HUES6 (cell line): ENCODE data around the gene SPAG9.
"Not testable (repeated sequence)": the region's sequence is repeated elsewhere in the genome, so short reads cannot be mapped to it uniquely, and the experiment has no call there.

Source experiments
- H3K27ac ChIP-seq: 2 replicates; pipeline ENCODE4 v1.7.0; 2013; ENCODE audit warnings: low read depth, mild to moderate bottlenecking, low read length, inconsistent platforms
- H3K27me3 ChIP-seq: 2 replicates; pipeline ENCODE4 v1.6.1; 2013; ENCODE audit warnings: low read length; ENCODE audit not compliant: control insufficient read depth, insufficient read depth
- H3K36me3 ChIP-seq: 2 replicates; pipeline ENCODE4 v1.6.1; 2013; ENCODE audit warnings: low read length; ENCODE audit not compliant: control insufficient read depth, insufficient read depth
- H3K4me1 ChIP-seq: 2 replicates; pipeline ENCODE4 v1.6.1; 2013; ENCODE audit warnings: low read length; ENCODE audit not compliant: control insufficient read depth, insufficient read depth
- H3K4me3 ChIP-seq: 2 replicates; pipeline ENCODE4 v1.5.1; 2013; ENCODE audit warnings: low read depth, low read length
- H3K9ac ChIP-seq: one replicate; pipeline ENCODE4 v1.6.1; 2013; ENCODE audit warnings: mild to moderate bottlenecking, low read length
- H3K9me3 ChIP-seq: 2 replicates; pipeline ENCODE4 v1.6.1; 2013; ENCODE audit warnings: low read depth, low read length; ENCODE audit not compliant: control insufficient read depth, insufficient read depth

Gene SPAG9

GRCh38 chr17:51112303-51113222 lies 8.1 kb downstream of the SPAG9 start:
- not testable (repeated sequence) for H3K27ac ChIP-seq, H3K27me3 ChIP-seq, H3K36me3 ChIP-seq, H3K9me3 ChIP-seq, H3K4me3 ChIP-seq, H3K4me1 ChIP-seq, H3K9ac ChIP-seq

- H3K9me3 ChIP-seq, result no peaks in the 10 kb centered on the region
- no peak overlapping the region for H3K27ac ChIP-seq
- no peaks in the 10 kb centered on the region for H3K27me3 ChIP-seq
- H3K4me3 ChIP-seq, result no peak overlapping the region
- no peak overlapping the region for H3K9ac ChIP-seq
- H3K4me1 ChIP-seq, result no peaks in the 10 kb centered on the region
- H3K36me3 ChIP-seq, result no peaks in the 10 kb centered on the region
Observed at GRCh38 chr17:51107778-51108177, 12.9 kb downstream of the SPAG9 start.

- H3K9me3 ChIP-seq, result no peaks in the 10 kb centered on the region
- H3K36me3 ChIP-seq, result no peaks in the 10 kb centered on the region
- H3K9ac ChIP-seq, result no peak overlapping the region
- H3K4me1 ChIP-seq, result no peaks in the 10 kb centered on the region
- no peak overlapping the region for H3K4me3 ChIP-seq
- no peaks in the 10 kb centered on the region for H3K27me3 ChIP-seq
- H3K27ac ChIP-seq, result no peak overlapping the region
Observed at GRCh38 chr17:51103451-51103850, 17.2 kb downstream of the SPAG9 start.

GRCh38 chr17:51103050-51103449 lies 17.6 kb downstream of the SPAG9 start:
- no peak overlapping the region for H3K4me3 ChIP-seq
- H3K9ac ChIP-seq, result no peak overlapping the region
- H3K36me3 ChIP-seq, result no peaks in the 10 kb centered on the region
- H3K4me1 ChIP-seq, result no peaks in the 10 kb centered on the region
- no peak overlapping the region for H3K27ac ChIP-seq
- H3K9me3 ChIP-seq, result no peaks in the 10 kb centered on the region
- H3K27me3 ChIP-seq, result no peaks in the 10 kb centered on the region

- H3K4me3 ChIP-seq, result no peak overlapping the region
- no peaks in the 10 kb centered on the region for H3K9me3 ChIP-seq
- H3K9ac ChIP-seq, result no peak overlapping the region
- H3K36me3 ChIP-seq, result no peaks in the 10 kb centered on the region
- no peaks in the 10 kb centered on the region for H3K27me3 ChIP-seq
- no peaks in the 10 kb centered on the region for H3K4me1 ChIP-seq
- no peak overlapping the region for H3K27ac ChIP-seq
Observed at GRCh38 chr17:51097708-51098446, 22.8 kb downstream of the SPAG9 start.

- Histone ChIP-seq H3K9me3 (no peaks in the 10 kb centered on the region), H3K27ac (no peak overlapping the region), H3K27me3 (no peaks in the 10 kb centered on the region), H3K4me3 (no peak overlapping the region), H3K4me1 (no peaks in the 10 kb centered on the region), H3K9ac (no peak overlapping the region), H3K36me3 (no peaks in the 10 kb centered on the region)
Observed at GRCh38 chr17:51091635-51092034, 29.0 kb downstream of the SPAG9 start.

GRCh38 chr17:51088868-51089267 lies 31.8 kb downstream of the SPAG9 start:
- not testable (repeated sequence) for H3K4me3 ChIP-seq, H3K36me3 ChIP-seq, H3K27ac ChIP-seq, H3K9me3 ChIP-seq, H3K9ac ChIP-seq, H3K27me3 ChIP-seq, H3K4me1 ChIP-seq

- Histone ChIP-seq H3K9ac (no peak overlapping the region), H3K27me3 (no peaks in the 10 kb centered on the region), H3K36me3 (no peaks in the 10 kb centered on the region), H3K9me3 (no peaks in the 10 kb centered on the region), H3K4me3 (no peak overlapping the region), H3K4me1 (no peaks in the 10 kb centered on the region), H3K27ac (no peak overlapping the region)
Observed at GRCh38 chr17:51088287-51088686, 32.4 kb downstream of the SPAG9 start.

- no peak overlapping the region for H3K9ac ChIP-seq
- no peak overlapping the region for H3K27ac ChIP-seq
- H3K4me1 ChIP-seq, result no peaks in the 10 kb centered on the region
- no peaks in the 10 kb centered on the region for H3K27me3 ChIP-seq
- H3K9me3 ChIP-seq, result no peaks in the 10 kb centered on the region
- H3K36me3 ChIP-seq, result no peaks in the 10 kb centered on the region
- H3K4me3 ChIP-seq, result no peak overlapping the region
Observed at GRCh38 chr17:51087072-51087757, 33.5 kb downstream of the SPAG9 start.

GRCh38 chr17:51085150-51085805 lies 35.4 kb downstream of the SPAG9 start:
- H3K4me1 ChIP-seq, result no peaks in the 10 kb centered on the region
- H3K36me3 ChIP-seq, result no peaks in the 10 kb centered on the region
- no peak overlapping the region for H3K4me3 ChIP-seq
- no peaks in the 10 kb centered on the region for H3K9me3 ChIP-seq
- no peak overlapping the region for H3K9ac ChIP-seq
- no peaks in the 10 kb centered on the region for H3K27me3 ChIP-seq
- H3K27ac ChIP-seq, result no peak overlapping the region
